A549 (cell line): ENCODE data around the gene FBXL22.

Experiments used
- CTCF ChIP-seq: fragments of >200 bp; sonication (Bioruptor Twin); formaldehyde crosslinking; IDR thresholded peaks from 3 replicates; pipeline ENCODE4 v1.5.1; 2016
- EHF ChIP-seq: fragments of 250-450 bp; sonication (Bioruptor Pico); IDR thresholded peaks from 2 replicates; pipeline ENCODE4 v1.5.0; 2020; ENCODE audit warnings: mild to moderate bottlenecking

GRCh38 chr15:63599401-63600000 lies 2.3 kb downstream of the FBXL22 start:
- TF ChIP-seq CTCF: peak; percentile 71
- TF ChIP-seq EHF (CRISPR knock-in tag): no peak
